Hematopoietic multipotent progenitor cell treated with erythropoietin and hydrocortisone succinate and interleukin-3 and kit ligand, for 15 days (in vitro differentiated cells): ENCODE data around the gene GRIN2A.

Source experiments
- DNase-seq: peaks from one replicate; pipeline ENCODE4 v3.0.0-alpha.2; 2015; ENCODE audit warnings: low spot score

Gene GRIN2A

DNA sequence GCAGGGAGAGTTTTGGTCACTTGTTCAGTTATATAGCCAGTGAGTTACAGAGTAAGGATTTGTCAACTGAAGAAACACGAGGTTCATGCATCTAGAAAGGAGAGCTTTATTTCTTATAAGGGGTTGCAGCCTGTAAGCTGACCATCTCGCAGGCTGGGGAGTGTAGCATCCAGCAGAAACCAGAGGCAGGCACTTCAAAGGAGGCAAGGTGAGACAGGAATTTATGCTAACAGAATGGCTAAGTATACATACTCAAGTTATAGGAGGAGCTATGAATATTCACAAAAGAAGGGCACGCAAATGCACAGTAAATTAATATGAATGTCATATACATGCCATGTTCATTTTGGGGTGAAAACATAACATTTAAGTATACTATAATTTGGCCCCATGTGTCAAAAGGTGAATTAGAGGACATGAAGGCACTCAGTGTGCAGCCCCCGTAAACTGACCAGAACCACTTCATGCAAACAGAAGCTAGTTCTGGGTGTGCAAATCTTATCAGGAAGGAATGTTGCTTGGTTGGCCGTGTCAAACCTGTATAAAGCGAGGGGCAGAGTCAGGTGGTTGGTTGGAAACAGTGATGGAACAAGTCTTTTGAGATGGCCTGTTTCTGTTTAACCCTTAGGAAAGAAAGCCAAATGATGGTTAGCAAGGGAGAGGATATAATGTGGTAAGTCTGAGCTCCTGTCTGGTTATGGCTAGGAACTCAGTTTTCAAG lies 97.0 kb downstream of the GRIN2A start:
- DNase-seq = no peak

DNA sequence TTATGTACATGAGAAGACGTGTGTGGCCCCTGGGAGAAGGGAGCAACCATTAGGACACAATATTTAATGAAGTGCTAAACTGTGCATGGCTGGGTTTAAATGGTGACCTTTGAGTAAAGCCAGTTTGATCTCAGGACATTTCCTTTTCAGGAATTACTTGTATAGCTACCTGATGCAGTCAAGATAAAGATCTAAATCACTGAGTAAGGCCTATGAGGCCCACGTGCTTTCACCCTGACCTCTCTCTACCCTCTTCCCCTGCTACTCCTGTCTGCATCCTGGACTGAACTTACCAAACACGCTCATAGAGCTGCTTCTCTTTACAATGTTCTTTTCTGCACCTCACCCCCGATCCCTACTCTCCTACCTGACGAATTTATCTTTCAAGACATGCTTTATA lies 98.9 kb downstream of the GRIN2A start:
- no peak for DNase-seq

DNA sequence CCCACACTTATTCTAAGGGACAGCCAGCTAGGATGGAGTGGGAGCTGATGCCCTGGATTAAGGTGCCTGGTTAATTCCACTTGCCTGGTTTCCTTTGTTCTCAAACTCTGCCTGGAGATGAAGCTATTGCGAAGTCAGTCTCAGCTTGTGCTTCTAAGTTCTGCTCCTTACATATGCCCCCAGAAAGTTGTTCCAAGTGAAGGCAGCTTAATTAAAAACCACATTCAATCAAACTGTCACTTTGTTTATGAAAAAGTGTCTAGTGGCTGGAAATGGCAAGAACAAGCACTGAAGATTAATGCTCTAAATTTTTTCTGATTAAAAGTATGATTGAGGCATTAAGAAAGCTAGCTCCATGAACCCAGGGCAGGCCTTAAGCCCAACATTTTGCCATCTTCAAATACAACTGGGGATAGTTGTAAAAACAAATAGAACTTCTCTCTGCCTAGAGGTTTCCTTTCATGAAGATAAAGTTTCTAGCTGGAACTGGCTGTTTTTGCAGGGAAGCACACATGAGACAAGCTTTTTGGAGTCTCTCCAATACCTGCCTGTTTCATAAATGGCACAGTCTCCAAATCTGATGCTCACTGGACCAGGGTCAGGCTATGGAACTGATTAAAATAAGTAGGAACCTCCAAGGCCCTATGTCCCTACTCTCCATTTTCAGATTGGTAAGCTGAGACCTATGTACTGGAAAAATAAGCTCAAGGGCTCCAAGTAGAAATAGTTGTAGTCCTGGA lies 100.9 kb downstream of the GRIN2A start:
- no peak for DNase-seq

DNA sequence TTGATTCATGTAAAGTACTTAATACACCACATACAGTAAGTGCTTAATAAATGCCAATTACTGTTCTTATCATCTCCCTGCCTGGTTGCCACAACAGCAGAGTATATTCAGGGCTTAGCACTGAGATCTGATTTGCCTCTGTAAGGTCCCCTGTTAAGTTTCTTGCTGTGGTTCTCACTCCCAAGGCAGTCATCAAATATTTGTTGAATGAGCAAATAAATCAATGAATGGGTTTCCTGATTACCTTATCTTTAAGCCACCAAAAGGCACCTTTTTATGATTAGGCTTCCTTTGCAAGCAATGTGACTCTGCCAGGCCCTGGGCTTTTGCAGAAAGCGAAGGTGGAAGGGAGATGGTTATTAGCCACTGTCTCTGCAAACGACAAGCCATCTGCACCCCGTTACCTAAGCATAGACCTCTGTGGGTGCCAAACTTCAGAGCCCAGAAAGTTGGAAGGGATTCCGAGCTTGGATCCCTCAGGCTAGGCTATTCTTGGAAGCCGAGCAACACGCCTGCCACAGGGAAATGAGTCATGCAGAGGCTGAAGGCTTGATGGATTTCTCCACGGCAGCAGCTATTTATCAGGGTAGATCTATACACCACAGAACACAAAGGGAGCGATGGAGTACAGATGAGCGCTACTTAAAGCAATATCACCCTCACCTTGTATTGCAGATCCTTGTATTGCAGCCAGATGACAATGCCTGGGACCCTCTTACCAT lies 102.0 kb downstream of the GRIN2A start:
- DNase-seq = no peak

DNA sequence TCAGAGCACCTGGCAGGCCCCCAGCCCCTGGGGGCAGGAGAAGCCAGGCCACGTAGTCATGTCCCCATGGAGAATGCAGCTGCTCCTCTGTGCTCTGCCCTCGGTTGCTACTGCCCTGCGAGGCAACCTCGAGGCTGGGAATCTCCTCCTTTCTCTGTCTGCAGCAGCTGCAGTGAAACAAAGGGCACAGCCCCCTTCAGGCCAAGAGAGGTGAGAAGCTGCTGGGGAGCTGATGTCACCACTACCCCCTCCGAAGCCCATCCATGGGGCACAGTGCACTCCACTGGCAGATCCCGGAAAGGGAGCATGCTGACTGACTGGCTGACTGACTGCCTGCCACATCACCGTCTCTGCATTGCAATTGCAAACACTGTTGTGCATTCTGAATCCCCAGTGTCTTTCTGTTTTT lies 103.7 kb downstream of the GRIN2A start:
- no peak for DNase-seq

DNA sequence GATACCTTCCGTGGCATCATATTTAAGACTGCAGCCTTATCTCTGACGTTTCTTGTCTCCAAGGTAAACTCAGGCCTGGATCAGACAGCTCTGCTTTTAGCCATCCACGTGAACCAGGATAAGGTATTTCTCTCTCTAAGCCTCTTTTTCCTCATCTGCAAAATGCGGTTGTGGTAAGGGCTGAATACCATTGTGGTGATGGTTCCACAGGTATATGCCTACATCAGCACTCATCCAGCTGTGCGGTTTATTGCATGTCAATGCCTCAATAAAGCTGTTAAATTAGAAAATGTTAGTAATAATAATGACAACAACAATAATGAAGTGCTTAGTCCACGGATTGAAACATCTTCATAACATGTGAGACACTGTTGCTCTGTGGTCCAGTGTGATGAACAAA lies 104.4 kb downstream of the GRIN2A start:
- DNase-seq = no peak

DNA sequence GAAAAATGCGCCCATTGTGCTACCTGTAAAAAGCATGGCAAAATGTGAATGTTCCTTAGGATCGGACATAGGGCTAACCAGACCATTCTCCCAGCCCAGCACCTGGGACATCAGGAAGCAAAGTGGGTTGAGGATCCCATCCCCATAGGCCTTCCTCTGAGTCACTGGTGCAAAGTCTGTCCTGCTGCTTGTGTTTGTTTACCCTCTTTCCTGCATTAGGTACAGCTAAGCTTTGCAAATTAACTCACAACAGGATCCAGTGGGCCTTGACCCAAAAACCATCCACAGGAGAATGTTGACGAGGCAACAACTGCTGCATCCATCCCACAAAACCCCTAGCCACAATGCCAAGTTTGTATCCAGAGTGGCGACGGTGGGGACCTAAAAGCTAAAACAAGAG lies 106.2 kb downstream of the GRIN2A start:
- DNase-seq = no peak

DNA sequence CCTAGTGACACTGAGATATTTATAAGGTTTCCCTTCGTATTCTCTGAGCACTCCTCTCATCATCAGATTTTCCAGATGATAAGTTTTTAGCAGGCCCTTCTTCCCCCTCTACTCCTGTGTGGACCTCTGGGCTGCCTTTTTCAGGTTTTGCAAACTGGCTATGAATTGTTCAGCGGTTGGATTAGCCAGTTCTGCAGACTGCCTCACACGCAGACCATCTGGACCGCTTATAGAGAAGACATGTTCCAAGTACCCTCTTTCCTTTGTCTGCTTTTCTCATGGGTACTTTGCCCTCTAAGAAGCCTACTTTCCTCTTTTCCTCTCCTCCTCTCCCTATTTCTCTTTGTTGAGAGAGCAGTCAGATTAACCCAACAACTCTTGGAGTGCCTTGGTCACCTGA lies 111.6 kb downstream of the GRIN2A start:
- DNase-seq = no peak

DNA sequence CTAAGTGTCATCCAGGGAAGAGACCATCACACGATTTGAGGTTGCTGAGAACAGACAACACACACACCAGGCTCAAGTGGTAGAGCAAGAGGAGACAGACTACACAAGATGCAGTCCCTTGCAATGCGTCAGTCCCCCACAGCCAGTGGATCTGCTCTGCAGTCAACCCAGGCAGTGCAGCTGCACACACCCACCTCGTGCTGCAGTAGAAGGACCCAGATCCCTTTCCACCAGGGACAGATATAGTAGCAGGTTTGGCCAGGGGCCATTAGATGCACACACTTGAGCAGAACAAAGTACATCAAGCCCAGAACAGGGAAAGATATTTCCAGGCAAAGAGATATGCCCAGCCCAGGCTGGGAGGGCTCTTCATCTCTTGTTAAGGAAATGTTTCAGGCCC lies 112.9 kb downstream of the GRIN2A start:
- no peak for DNase-seq

DNA sequence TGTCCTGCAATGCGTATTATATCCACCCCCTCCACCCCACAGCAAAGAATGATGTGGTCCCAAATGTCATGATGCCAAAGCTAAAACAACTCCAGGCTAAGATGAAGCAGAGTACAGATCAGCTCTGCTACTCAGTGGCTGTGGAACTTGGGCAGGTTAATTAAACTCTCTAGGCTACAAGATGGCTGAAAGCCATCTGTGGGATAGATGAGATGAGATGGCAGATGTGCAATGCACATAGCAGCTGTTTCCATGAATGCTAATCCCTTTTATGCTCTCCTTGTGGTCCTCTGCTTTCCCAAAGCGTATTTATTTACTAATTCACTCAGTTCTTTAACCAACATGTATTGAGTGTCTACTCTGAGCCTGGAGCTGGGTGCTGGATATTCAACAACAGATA lies 114.4 kb downstream of the GRIN2A start:
- no peak for DNase-seq

DNA sequence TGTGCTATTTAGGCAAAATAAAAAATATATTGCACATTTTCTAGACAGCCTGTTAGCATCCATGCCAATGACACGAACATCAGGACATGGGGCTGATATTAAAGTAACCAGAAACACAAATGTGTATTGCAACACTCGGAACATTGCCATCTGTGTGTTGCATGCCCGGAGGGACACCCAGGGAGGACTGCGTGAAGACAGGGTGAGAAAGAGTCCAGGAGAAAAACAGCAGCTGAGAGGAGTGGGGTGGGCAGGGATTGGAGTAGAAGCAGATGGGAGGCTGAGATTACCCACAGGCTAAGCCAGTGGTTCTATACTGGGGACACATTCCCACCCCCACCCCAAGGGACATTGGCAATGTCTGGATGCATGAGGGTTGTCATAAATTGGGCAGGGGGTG lies 114.8 kb downstream of the GRIN2A start:
- DNase-seq = no peak

DNA sequence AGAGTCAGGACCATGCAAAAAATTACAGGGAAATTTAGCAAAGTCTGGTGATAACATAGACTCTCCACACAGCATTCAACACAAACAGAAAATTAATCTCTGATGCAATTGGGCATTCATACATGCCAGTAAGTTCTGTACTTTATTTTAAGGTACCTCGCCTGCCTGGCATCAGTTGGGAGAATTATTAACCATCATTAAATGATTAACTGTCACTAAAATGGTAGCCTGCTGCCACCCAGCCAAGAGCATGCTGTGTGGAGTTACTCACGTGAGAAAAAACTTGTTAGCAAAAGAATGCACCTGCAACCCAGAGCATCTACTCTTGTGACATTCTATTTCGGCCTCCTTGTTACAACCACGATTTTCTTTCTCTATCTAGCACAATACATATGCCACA lies 117.2 kb downstream of the GRIN2A start:
- DNase-seq = no peak

DNA sequence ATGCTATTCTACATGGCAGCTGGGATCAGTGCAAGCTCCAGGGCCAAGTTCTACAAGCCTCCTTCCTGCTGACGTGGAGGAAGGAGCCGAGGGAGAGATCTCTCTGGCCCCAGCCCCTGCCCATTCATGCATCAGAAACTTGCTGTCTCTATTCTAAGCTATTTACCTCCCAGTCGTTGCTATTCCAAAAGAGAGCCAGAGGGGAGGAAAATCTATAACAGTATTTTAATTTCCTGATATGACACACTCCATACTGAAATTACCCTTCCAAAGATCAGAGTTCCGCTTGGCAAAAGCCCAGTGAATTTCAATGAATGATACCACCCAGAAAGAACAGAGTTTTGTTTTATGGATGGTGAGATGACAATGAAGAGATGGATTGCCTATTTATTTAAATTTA lies 133.4 kb downstream of the GRIN2A start:
- DNase-seq = no peak

DNA sequence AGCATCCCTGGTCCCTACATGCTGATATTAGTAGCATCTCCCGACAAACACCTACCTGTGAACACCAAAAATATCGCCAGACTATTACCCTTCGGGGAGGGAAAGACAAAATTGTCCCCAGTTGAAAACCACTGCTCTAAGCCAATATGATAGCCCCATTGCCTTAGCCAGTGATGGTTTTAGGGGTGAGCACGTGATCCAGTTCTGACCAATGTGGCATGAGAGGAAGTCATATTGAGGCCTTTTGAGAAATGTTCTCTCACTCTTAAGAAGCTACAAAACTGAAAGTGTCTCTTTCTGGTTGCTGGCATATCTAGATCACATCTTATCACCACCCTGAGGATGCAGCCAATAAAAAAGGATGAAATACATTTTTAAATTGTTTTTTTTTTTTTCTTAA lies 136.3 kb downstream of the GRIN2A start:
- no peak for DNase-seq

DNA sequence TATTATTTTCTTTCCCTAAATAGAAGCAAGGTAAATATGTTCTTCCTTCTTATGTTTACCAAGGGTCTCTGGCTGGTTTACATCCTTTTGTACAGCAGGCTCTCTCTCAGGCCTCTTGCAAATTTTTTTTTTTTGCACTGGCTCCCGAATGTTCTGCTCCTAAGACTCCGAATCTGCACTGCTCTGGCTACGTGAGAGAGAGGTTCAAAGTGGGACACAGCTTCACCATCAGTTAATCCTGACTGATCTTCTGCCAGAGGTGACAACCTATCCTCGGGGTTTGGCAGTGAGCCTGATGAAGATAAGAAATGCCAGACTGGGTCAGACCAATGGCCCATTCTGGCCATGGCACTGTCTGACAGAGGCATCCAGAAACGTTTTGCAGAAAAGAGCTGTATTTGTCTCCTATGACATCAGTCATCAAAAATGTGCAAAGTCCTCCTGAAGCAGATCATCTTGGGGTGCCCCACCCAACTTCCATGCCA lies 136.9 kb downstream of the GRIN2A start:
- no peak for DNase-seq

DNA sequence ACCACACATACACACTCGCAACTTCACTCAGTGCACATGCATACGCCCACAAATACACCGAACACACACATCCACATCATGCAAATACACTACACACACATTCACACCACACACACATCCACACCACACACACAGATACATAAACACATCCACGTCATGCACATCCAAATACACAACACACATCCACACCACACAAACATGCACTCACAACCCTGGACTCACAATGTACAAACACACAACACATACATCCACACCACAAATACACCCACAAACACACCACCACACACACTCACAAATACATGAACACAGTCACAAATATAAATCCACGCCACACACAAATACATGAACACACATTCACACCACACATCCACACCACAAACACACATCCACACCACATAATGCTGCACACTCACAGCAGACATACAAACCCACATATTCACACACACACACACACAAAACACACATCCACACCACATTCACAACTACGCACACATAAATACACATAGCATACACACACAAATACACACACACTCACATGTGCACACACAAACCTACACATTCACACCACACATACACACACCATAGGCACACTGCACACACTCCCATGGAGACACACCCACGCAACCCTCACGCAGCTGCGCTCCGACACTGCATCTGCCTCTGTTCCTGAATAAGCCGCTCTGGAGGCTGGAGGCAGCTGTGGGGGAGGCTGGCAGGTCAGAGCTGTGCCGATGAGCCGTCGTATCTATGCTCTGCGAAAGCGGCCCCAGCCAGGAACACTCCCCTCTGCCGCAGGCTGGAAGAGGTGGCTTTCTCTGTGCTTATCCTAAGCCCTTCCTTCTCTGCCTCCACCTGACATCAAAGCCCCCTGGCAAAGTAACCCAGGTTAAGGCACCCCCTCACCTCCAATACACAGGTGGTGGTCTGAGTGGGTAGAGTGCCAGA lies 141.8 kb downstream of the GRIN2A start:
- no peak for DNase-seq

DNA sequence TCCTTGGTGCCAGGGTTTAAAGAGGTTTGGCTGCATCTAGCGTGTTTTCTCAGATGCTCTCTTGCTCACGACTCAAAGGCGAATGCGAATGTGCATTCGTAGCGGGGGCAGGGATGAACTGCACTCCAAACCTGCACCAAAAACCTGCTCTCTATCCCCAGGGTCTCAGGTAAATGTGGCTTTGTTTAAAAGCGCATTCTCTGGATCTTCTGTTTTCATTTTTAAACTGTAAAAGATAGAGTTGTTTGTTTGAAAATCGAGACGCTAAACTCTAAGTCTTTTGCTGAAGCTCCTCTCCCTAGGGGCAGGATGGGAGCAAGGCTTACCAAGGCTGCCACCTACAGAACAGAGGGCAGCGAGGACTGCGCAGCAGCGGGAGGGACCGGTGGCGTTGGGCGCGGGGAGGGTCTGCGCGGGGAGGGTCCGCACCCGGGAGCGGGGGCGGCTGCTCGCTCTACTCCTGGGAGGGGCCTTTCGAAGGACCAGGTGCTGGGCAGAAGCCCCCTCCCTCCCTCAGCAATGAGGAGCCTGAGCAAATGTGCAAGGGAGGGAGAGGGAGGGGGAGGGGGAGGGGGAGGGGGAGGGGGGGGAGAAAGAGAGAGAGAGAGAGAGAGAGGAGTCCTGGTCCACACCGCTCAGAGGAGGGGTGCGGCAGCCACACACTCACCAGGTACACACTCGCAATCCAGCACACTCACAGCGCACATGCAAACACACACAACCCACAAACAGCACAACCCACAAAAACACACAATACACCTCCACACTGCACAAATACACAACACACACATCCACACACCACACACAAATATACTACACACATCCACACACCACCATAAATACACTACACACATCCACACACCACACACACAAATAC lies 142.8 kb downstream of the GRIN2A start:
- no peak for DNase-seq

DNA sequence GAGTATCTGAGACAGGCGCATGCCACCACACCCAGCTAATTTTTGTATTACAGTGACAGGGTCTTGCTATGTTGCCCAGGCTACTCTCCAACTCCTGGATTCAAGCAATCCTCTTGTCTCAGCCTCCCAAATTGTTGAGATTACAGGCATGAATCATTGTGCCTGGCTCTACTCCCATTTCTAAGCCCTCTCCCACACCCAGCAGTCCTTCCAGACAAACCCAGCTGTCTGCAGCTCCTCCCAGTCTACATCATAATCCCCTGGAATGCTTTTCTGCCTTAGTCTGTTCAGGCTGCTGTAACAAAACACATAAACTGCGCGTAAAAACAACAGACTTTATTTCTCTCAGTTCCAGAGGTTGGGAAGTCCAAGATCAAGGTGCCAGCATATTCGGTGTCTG lies 144.5 kb downstream of the GRIN2A start:
- no peak for DNase-seq

DNA sequence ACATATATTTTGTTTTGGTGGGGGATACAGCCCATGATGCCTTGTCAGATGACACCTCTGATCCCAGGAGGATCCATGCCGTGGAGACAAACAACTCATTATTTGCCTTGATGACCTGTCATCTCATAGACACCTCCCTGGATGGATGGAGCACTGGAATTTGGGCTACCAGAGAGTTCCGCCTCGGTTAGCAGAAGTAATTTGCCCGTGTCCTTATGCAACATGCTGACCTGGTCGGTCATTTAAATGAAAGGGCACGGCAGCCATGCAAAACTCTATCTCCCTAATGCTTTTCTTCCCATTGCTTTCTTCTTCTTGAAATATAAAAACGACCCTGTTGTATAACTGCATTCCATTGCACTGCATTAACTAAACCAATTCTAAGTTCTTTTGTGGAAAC lies 145.3 kb downstream of the GRIN2A start:
- DNase-seq = no peak

DNA sequence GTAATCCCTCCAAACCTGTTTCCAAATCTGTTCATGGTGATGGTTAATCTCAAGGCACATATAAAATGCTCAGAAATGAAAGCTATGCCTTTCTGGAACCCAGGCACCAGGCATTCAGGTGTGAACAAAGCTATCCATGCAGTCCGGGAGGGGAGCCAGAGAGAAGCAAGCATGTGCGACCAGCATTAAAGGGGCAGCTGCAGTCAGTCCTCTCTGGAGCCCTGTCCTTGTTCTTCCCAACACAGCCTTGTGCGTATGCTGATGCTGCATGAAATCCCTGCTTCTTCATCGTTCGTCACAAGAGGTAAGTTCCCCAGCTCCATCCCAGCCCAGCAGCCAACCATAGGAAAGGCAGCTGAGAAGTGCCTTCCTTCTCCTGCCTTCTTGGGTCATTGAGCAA lies 148.7 kb downstream of the GRIN2A start:
- no peak for DNase-seq

DNA sequence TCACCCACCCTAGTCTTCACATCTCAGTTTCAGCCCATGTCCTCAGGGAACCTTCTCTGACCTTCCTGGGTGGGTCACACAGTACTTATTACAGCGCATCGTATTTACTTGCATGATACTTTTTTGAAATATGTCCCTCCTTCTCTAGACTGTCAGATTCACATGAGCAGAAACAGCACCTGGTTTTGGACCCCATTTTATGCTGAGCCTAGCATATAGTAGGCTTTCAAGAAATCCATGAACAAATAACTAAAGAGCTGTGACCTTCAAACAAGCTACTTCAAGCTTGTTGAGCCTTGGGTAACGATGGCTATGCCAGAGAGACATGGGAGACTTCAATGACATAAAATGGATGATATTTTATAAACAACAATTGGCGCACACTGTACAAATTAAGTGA lies 150.3 kb downstream of the GRIN2A start:
- no peak for DNase-seq
